Upper lobe of right lung (tissue), 1 donor: Measurements from ENCODE around the gene SHFL. TPM values are rescaled to one million over a fixed set of nuclear protein-coding genes. Genes with fewer than 3 reads are reported as not detected.

ENCODE experiments used
- ATAC-seq: fragments of 200-7000 bp; cut with Tn5 transposase; one replicate; pipeline ENCODE4 v1.9.1; 2020; ENCODE audit warnings: mild to moderate bottlenecking, moderate library complexity
- DNase-seq: peaks from one replicate; pipeline ENCODE4 v3.0.0-alpha.2; 2020
- H3K27ac ChIP-seq: fragments of 200-600 bp; one replicate; pipeline ENCODE4 v1.8.0; 2022
- H3K27me3 ChIP-seq: fragments of 200-600 bp; one replicate; pipeline ENCODE4 v1.8.0; 2022; ENCODE audit warnings: mild to moderate bottlenecking
- H3K36me3 ChIP-seq: fragments of 200-600 bp; one replicate; pipeline ENCODE4 v1.8.0; 2022
- H3K4me1 ChIP-seq: fragments of 200-600 bp; one replicate; pipeline ENCODE4 v1.8.0; 2022
- H3K4me3 ChIP-seq: fragments of 200-600 bp; one replicate; pipeline ENCODE4 v1.8.0; 2022; ENCODE audit warnings: mild to moderate bottlenecking
- H3K9me3 ChIP-seq: fragments of 200-600 bp; one replicate; pipeline ENCODE4 v1.8.0; 2022
- CTCF ChIP-seq: fragments of 200-600 bp; IDR thresholded peaks from one replicate; pipeline ENCODE4 v1.8.0; 2022; ENCODE audit warnings: antibody characterized with exemption
- intact Hi-C: fragments of 100-400 bp; cut with DNase I; formaldehyde crosslinking; loops from one replicate; pipeline ENCODE4 v1.11.0; 2022
- total RNA-seq: library from RNA; stranded (reverse); fragmentation: NEBNext Ultra II Directional; extraction: Animal tissue kit (Norgen Biotek cat#: 25700); gene quantifications from one replicate; pipeline ENCODE4 v1.2.1, GENCODE V29; 2021
- donor health status: DM: no; HTN: yes; CAD: no; lungs with severe emphysema.

The SHFL gene
- total RNA-seq, 1 donor from 2014 or later: 52.0 TPM

GRCh38 chr19:10068205-10068604 lies 17.9 kb upstream of the SHFL start:
- intact Hi-C loops: no loop called here
- TF ChIP-seq CTCF: no peak
- H3K36me3 ChIP-seq: no peaks in the 10 kb centered on the region
- H3K4me3 ChIP-seq: no peak overlapping the region
- no peak overlapping the region for H3K27ac ChIP-seq
- H3K27me3 ChIP-seq: no peaks in the 10 kb centered on the region
- H3K9me3 ChIP-seq: no peaks in the 10 kb centered on the region
- ATAC-seq (no peak), DNase-seq (no peak)
- no peaks in the 10 kb centered on the region for H3K4me1 ChIP-seq

GRCh38 chr19:10069046-10069445 lies 17.1 kb upstream of the SHFL start:
- ATAC-seq: no peak
- intact Hi-C loops: no loop called here

GRCh38 chr19:10070730-10071446 lies 15.2 kb upstream of the SHFL start:
- H3K27ac ChIP-seq: no peak overlapping the region
- no peak for TF ChIP-seq CTCF
- no peaks in the 10 kb centered on the region for H3K36me3 ChIP-seq
- H3K4me3 ChIP-seq: no peak overlapping the region
- no peaks in the 10 kb centered on the region for H3K4me1 ChIP-seq
- H3K27me3 ChIP-seq: no peaks in the 10 kb centered on the region
- no peak for DNase-seq
- H3K9me3 ChIP-seq: no peaks in the 10 kb centered on the region
- intact Hi-C loops: no loop called here
- ATAC-seq: no peak

More at GRCh38 chr19:10069046-10069445, 17.1 kb upstream of the SHFL start:
- Histone ChIP-seq H3K27me3 (no peaks in the 10 kb centered on the region), H3K36me3 (no peaks in the 10 kb centered on the region), H3K4me1 (no peaks in the 10 kb centered on the region), H3K27ac (no peak overlapping the region), H3K4me3 (no peak overlapping the region), H3K9me3 (no peaks in the 10 kb centered on the region)
- no peak for TF ChIP-seq CTCF
- DNase-seq: no peak

GRCh38 chr19:10074153-10074552 lies 12.0 kb upstream of the SHFL start:
- Histone ChIP-seq H3K27ac (no peak overlapping the region), H3K4me3 (no peak overlapping the region), H3K4me1 (no peaks in the 10 kb centered on the region), H3K27me3 (no peaks in the 10 kb centered on the region), H3K36me3 (no peaks in the 10 kb centered on the region), H3K9me3 (no peaks in the 10 kb centered on the region)
- peak; percentile 53 for ATAC-seq
- intact Hi-C loops: no loop called here
- DNase-seq: no peak
- TF ChIP-seq CTCF: peak; percentile 35

GRCh38 chr19:10076535-10076934 lies 9.6 kb upstream of the SHFL start:
- DNase-seq: no peak
- TF ChIP-seq CTCF: no peak
- Histone ChIP-seq H3K4me1 (no peaks in the 10 kb centered on the region), H3K27me3 (no peaks in the 10 kb centered on the region), H3K9me3 (no peaks in the 10 kb centered on the region), H3K4me3 (no peak overlapping the region), H3K27ac (no peak overlapping the region), H3K36me3 (no peaks in the 10 kb centered on the region)
- intact Hi-C loops: no loop called here
- no peak for ATAC-seq

- H3K27me3 ChIP-seq: no peaks in the 10 kb centered on the region
- intact Hi-C loops: no loop called here
- no peaks in the 10 kb centered on the region for H3K9me3 ChIP-seq
- DNase-seq: no peak
- no peak for TF ChIP-seq CTCF
- peak; percentile 75 for ATAC-seq
- H3K4me1 ChIP-seq: no peaks in the 10 kb centered on the region
- no peak overlapping the region for H3K27ac ChIP-seq
- no peaks in the 10 kb centered on the region for H3K36me3 ChIP-seq
- H3K4me3 ChIP-seq: no peak overlapping the region
Measured at GRCh38 chr19:10078329-10078728, 7.8 kb upstream of the SHFL start.
